CD4-positive, alpha-beta T cell treated with Interleukin-4 for 1 hour (primary cell): ENCODE measurements around the gene TIGD3.

Experiments
- DNase-seq, 2 donors: peaks; one replicate each; pipeline ENCODE4 v3.0.0-alpha.2; 2020 to 2022

Gene TIGD3

GRCh38 chr11:65354265-65355012 lies at the start of gene TIGD3:
TIGD3 (plus strand) TSS chr11:65354751; CDS start chr11:65355809, 1,058 bp downstream.
- DNase-seq: peak; percentile 97 to 98

- no peak for DNase-seq
Measured at GRCh38 chr11:65305501-65306268, 48.9 kb upstream of the TIGD3 start.

- DNase-seq: no peak
Measured at GRCh38 chr11:65307298-65308229, 47.0 kb upstream of the TIGD3 start.

GRCh38 chr11:65308281-65308891 lies 46.2 kb upstream of the TIGD3 start:
- DNase-seq: peak in 1 of 2 donors; percentile 62

- DNase-seq: no peak
Measured at GRCh38 chr11:65309006-65309405, 45.5 kb upstream of the TIGD3 start.

GRCh38 chr11:65310215-65310614 lies 44.3 kb upstream of the TIGD3 start:
- no peak for DNase-seq

GRCh38 chr11:65310736-65311135 lies 43.8 kb upstream of the TIGD3 start:
- DNase-seq: no peak

- no peak for DNase-seq
Measured at GRCh38 chr11:65311170-65311678, 43.3 kb upstream of the TIGD3 start.

GRCh38 chr11:65314501-65315203 lies 39.9 kb upstream of the TIGD3 start, which contains the start of gene CDC42EP2:
CDC42EP2 (plus strand) TSS chr11:65314866; CDS start chr11:65320899, 6,033 bp downstream.
- peak; percentile 73 to 75 for DNase-seq

- DNase-seq: peak; percentile 74
Measured at GRCh38 chr11:65315204-65315865, 39.2 kb upstream of the TIGD3 start.

GRCh38 chr11:65315866-65316226 lies 38.7 kb upstream of the TIGD3 start:
- no peak for DNase-seq

- peak in 1 of 2 donors; percentile 32 for DNase-seq
Measured at GRCh38 chr11:65316227-65317024, 38.1 kb upstream of the TIGD3 start.

GRCh38 chr11:65317025-65317786 lies 37.3 kb upstream of the TIGD3 start:
- no peak for DNase-seq

- DNase-seq: no peak
Measured at GRCh38 chr11:65320386-65321075, 34.0 kb upstream of the TIGD3 start.

GRCh38 chr11:65321076-65321475 lies 33.5 kb upstream of the TIGD3 start:
- DNase-seq: no peak

- no peak for DNase-seq
Measured at GRCh38 chr11:65321828-65322485, 32.6 kb upstream of the TIGD3 start.

- DNase-seq: no peak
Measured at GRCh38 chr11:65323813-65324212, 30.7 kb upstream of the TIGD3 start.

- no peak for DNase-seq
Measured at GRCh38 chr11:65325435-65325834, 29.1 kb upstream of the TIGD3 start.
